Neural progenitor cell (in vitro differentiated cells): ENCODE measurements around the gene JAKMIP2. TPM values are rescaled to one million over a fixed set of nuclear protein-coding genes. Genes with fewer than 3 reads are reported as not detected.

ENCODE experiments used
- DNase-seq: peaks from one replicate; pipeline ENCODE4 v3.0.0-alpha.2; 2016; ENCODE audit warnings: low spot score
- H2AFZ ChIP-seq: fragments of 200-600 bp; sonication (generic); replicated peaks from 2 replicates; pipeline ENCODE4 v1.6.1; 2016; ENCODE audit warnings: antibody characterized with exemption
- H3F3A ChIP-seq: fragments of 200-600 bp; sonication (generic); 2 replicates; pipeline ENCODE4 v1.6.1; 2016; ENCODE audit warnings: antibody characterized with exemption, low read depth
- H3K27ac ChIP-seq: fragments of 200-600 bp; sonication (generic); 2 replicates; pipeline ENCODE4 v1.5.1; 2016; ENCODE audit warnings: mild to moderate bottlenecking
- H3K27me3 ChIP-seq: fragments of 200-600 bp; sonication (generic); 2 replicates; pipeline ENCODE4 v1.6.1; 2016; ENCODE audit warnings: mild to moderate bottlenecking, moderate library complexity
- H3K36me3 ChIP-seq: fragments of 200-600 bp; sonication (generic); 2 replicates; pipeline ENCODE4 v1.5.1; 2016
- H3K4me1 ChIP-seq: fragments of 200-600 bp; sonication (generic); 2 replicates; pipeline ENCODE4 v1.6.1; 2016; ENCODE audit warnings: mixed run types
- H3K4me2 ChIP-seq: fragments of 200-600 bp; sonication (generic); 2 replicates; pipeline ENCODE4 v1.6.1; 2016
- H3K4me3 ChIP-seq: fragments of 200-600 bp; sonication (generic); 2 replicates; pipeline ENCODE4 v1.5.1; 2016
- H3K79me2 ChIP-seq: fragments of 200-600 bp; sonication (generic); 2 replicates; pipeline ENCODE4 v1.6.1; 2016; ENCODE audit warnings: low read depth
- H3K9ac ChIP-seq: fragments of 200-600 bp; sonication (generic); 2 replicates; pipeline ENCODE4 v1.6.1; 2016
- H3K9me3 ChIP-seq: fragments of 200-600 bp; sonication (generic); 2 replicates; pipeline ENCODE4 v1.5.1; 2016; ENCODE audit warnings: low read depth
- H4K20me1 ChIP-seq: fragments of 200-600 bp; sonication (generic); 2 replicates; pipeline ENCODE4 v1.6.1; 2016; ENCODE audit warnings: low read depth
- H3K27ac Mint-ChIP-seq: 3 replicates; pipeline ENCODE4 v1.8.0; 2021; ENCODE audit warnings: mixed read lengths
- H3K27me3 Mint-ChIP-seq: 2 replicates; pipeline ENCODE4 v1.8.0; 2022; ENCODE audit warnings: low read depth, mild to moderate bottlenecking, inconsistent platforms, moderate library complexity, mixed read lengths; ENCODE audit not compliant: insufficient read depth
- H3K36me3 Mint-ChIP-seq: 3 replicates; pipeline ENCODE4 v1.8.0; 2021; ENCODE audit warnings: mixed read lengths
- H3K4me1 Mint-ChIP-seq: 3 replicates; pipeline ENCODE4 v1.8.0; 2021; ENCODE audit warnings: mixed read lengths
- H3K4me3 Mint-ChIP-seq: 3 replicates; pipeline ENCODE4 v1.8.0; 2021; ENCODE audit warnings: mild to moderate bottlenecking, moderate library complexity, mixed read lengths
- H3K9me3 Mint-ChIP-seq: 3 replicates; pipeline ENCODE4 v1.8.0; 2020; ENCODE audit warnings: mixed read lengths
- EZH2 ChIP-seq: fragments of 200-600 bp; sonication (generic); IDR thresholded peaks from 2 replicates; pipeline ENCODE4 v1.6.1; 2017; ENCODE audit warnings: antibody characterized with exemption, mild to moderate bottlenecking, moderate library complexity
- EZH2phosphoT487 ChIP-seq: fragments of 200-600 bp; sonication (generic); IDR thresholded peaks from 2 replicates; pipeline ENCODE4 v1.6.1; 2017; ENCODE audit warnings: antibody characterized with exemption
- total RNA-seq: library from RNA; depleted of rRNA; stranded (reverse); fragments of >200 nt; gene quantifications from 2 replicates; pipeline ENCODE4 v1.2.3, GENCODE V29; 2015; ENCODE audit warnings: low replicate concordance
- TF ChIP-seq, protein P1 (sequence below): fragments of 200-600 bp; sonication (generic); IDR thresholded peaks from 2 replicates; pipeline ENCODE4 v1.5.1; 2017; ENCODE audit warnings: antibody characterized with exemption, mild to moderate bottlenecking

The JAKMIP2 gene
- total RNA-seq, 1 donor from 2014 or later, result 8.2 TPM

DNA sequence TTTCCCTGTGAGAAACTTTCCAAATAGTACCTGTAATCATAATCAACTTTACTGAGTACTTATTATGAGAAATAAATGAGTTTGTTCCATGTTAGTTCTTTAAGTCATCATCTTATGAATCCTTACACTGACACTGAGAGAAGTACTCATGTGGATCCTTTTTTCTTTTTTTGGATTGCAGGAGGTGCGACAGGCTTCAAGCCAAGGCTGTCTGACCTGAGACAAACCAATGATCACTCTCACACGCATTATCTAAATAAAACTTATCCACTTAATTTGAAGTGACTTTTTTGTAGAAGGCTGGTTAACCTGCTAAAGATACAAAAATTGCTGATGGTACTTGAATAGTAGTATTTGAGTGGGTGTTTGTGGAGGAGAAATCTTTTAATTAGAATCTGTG lies 39.5 kb downstream of the JAKMIP2 start:
- H3K4me1 ChIP-seq, result peaks cover 17% of the 10 kb centered on the region
- no peaks in the 10 kb centered on the region for H3K9me3 ChIP-seq
- no peaks in the 10 kb centered on the region for H3K36me3 ChIP-seq
- H3K9ac ChIP-seq, result no peak overlapping the region
- no peaks in the 10 kb centered on the region for H3K36me3 Mint-ChIP-seq
- H3K27me3 ChIP-seq, result no peaks in the 10 kb centered on the region
- TF ChIP-seq EZH2phosphoT487 (no peak), EZH2 (no peak)
- TF ChIP-seq, protein P1, sequence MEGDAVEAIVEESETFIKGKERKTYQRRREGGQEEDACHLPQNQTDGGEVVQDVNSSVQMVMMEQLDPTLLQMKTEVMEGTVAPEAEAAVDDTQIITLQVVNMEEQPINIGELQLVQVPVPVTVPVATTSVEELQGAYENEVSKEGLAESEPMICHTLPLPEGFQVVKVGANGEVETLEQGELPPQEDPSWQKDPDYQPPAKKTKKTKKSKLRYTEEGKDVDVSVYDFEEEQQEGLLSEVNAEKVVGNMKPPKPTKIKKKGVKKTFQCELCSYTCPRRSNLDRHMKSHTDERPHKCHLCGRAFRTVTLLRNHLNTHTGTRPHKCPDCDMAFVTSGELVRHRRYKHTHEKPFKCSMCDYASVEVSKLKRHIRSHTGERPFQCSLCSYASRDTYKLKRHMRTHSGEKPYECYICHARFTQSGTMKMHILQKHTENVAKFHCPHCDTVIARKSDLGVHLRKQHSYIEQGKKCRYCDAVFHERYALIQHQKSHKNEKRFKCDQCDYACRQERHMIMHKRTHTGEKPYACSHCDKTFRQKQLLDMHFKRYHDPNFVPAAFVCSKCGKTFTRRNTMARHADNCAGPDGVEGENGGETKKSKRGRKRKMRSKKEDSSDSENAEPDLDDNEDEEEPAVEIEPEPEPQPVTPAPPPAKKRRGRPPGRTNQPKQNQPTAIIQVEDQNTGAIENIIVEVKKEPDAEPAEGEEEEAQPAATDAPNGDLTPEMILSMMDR, result no peak
- no peak overlapping the region for H3K4me3 ChIP-seq
- H3K4me2 ChIP-seq, result no peak overlapping the region
- no peaks in the 10 kb centered on the region for H3K79me2 ChIP-seq
- no peaks in the 10 kb centered on the region for H3F3A ChIP-seq
- H3K4me3 Mint-ChIP-seq, result no peak overlapping the region
- no peaks in the 10 kb centered on the region for H3K9me3 Mint-ChIP-seq
- H4K20me1 ChIP-seq, result no peaks in the 10 kb centered on the region
- H3K4me1 Mint-ChIP-seq, result peaks cover 10% of the 10 kb centered on the region
- DNase-seq, result no peak
- H3K27ac Mint-ChIP-seq, result no peak overlapping the region
- no peaks in the 10 kb centered on the region for H3K27me3 Mint-ChIP-seq
- H3K27ac ChIP-seq, result no peak overlapping the region
- H2AFZ ChIP-seq, result no peak overlapping the region

DNA sequence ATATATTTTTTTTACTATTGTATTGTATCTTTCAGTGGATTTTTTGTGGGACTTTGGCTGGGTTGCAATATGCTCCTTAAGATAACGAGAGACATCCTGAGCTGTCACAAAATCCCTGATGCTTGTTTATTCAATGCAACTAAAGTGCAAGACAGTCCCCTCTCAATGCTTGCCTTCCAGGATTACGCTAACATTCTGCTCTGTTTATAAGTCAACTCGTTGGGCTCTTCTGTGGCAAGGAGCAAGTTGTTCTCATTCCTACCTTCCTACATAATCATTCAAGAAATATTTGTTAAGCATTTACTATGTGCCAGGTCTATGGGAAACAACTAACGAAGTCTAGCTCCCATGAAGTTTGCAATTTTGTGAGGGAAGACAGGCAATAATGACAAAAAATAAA lies 40.4 kb downstream of the JAKMIP2 start:
- H3K27me3 ChIP-seq, result no peaks in the 10 kb centered on the region
- H3K27ac ChIP-seq, result no peak overlapping the region
- no peaks in the 10 kb centered on the region for H3K79me2 ChIP-seq
- Mint-ChIP-seq H3K4me3 (no peak overlapping the region), H3K4me1 (peaks cover 10% of the 10 kb centered on the region), H3K9me3 (no peaks in the 10 kb centered on the region), H3K36me3 (no peaks in the 10 kb centered on the region), H3K27ac (no peak overlapping the region), H3K27me3 (no peaks in the 10 kb centered on the region)
- no peak overlapping the region for H3K9ac ChIP-seq
- TF ChIP-seq EZH2, result no peak
- TF ChIP-seq, protein P1, result no peak
- no peak for TF ChIP-seq EZH2phosphoT487
- H3K4me3 ChIP-seq, result no peak overlapping the region
- H3K4me2 ChIP-seq, result no peak overlapping the region
- DNase-seq, result no peak
- no peak overlapping the region for H2AFZ ChIP-seq
- no peaks in the 10 kb centered on the region for H4K20me1 ChIP-seq
- H3K4me1 ChIP-seq, result peaks cover 17% of the 10 kb centered on the region
- H3K36me3 ChIP-seq, result no peaks in the 10 kb centered on the region
- no peaks in the 10 kb centered on the region for H3F3A ChIP-seq
- no peaks in the 10 kb centered on the region for H3K9me3 ChIP-seq

DNA sequence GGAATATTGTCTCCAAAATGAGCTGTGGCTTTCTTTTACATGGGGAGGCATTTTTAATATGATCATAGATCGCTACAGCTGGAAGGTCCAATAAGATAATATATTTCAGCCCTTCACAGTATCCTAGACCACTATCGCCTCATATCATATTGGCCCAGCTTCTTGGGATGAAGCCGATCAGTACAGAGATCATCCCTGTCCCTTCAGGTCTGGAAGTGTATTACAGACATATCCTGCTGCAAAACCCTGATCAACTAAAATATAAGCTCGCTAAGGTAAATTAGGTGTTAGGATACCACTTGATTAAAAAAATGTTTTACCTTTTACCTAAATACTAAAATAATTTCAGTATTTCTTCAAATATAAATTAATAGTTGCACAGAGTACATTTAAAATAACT lies 41.7 kb downstream of the JAKMIP2 start:
- no peak for DNase-seq
- H3K4me1 Mint-ChIP-seq, result peaks cover 10% of the 10 kb centered on the region

More for the DNA sequence above, 41.7 kb downstream of the JAKMIP2 start:
- Mint-ChIP-seq H3K27me3 (no peaks in the 10 kb centered on the region), H3K4me3 (no peak overlapping the region), H3K27ac (no peak overlapping the region), H3K36me3 (no peaks in the 10 kb centered on the region), H3K9me3 (no peaks in the 10 kb centered on the region)
- Histone ChIP-seq H3K9me3 (no peaks in the 10 kb centered on the region), H3K27ac (no peak overlapping the region), H4K20me1 (no peaks in the 10 kb centered on the region), H3K4me3 (no peak overlapping the region), H3K4me2 (no peak overlapping the region), H3K79me2 (no peaks in the 10 kb centered on the region), H2AFZ (no peak overlapping the region), H3K36me3 (no peaks in the 10 kb centered on the region), H3K4me1 (peaks cover 17% of the 10 kb centered on the region), H3K27me3 (no peaks in the 10 kb centered on the region), H3K9ac (no peak overlapping the region), H3F3A (no peaks in the 10 kb centered on the region)
- no peak for TF ChIP-seq EZH2phosphoT487
- TF ChIP-seq, protein P1, result no peak
- TF ChIP-seq EZH2, result no peak
